ENCODE measurements around the gene SUMO3. TPM values are rescaled to one million over a fixed set of nuclear protein-coding genes. Genes with fewer than 3 reads are reported as not detected.

The SUMO3 gene
- total RNA-seq, 1 donor from 2014 or later = 66.0 TPM

- H3K27ac Mint-ChIP-seq = no peak overlapping the region
- DNase-seq (no peak), ATAC-seq (ENCODE audit: low read depth) (no peak)
- intact Hi-C loops (cut with micrococcal nuclease) = no loop called here
- ChIA-PET POLR2A (no interaction called here), CTCF (no interaction called here)
- no peaks in the 10 kb centered on the region for H3K4me1 Mint-ChIP-seq
- H3K36me3 Mint-ChIP-seq (ENCODE audit: low read depth) = no peaks in the 10 kb centered on the region
- H3K27me3 Mint-ChIP-seq = no peaks in the 10 kb centered on the region
- no peak overlapping the region for H3K4me3 Mint-ChIP-seq
- H3K9me3 Mint-ChIP-seq = no peaks in the 10 kb centered on the region
- TF ChIP-seq, protein P1, sequence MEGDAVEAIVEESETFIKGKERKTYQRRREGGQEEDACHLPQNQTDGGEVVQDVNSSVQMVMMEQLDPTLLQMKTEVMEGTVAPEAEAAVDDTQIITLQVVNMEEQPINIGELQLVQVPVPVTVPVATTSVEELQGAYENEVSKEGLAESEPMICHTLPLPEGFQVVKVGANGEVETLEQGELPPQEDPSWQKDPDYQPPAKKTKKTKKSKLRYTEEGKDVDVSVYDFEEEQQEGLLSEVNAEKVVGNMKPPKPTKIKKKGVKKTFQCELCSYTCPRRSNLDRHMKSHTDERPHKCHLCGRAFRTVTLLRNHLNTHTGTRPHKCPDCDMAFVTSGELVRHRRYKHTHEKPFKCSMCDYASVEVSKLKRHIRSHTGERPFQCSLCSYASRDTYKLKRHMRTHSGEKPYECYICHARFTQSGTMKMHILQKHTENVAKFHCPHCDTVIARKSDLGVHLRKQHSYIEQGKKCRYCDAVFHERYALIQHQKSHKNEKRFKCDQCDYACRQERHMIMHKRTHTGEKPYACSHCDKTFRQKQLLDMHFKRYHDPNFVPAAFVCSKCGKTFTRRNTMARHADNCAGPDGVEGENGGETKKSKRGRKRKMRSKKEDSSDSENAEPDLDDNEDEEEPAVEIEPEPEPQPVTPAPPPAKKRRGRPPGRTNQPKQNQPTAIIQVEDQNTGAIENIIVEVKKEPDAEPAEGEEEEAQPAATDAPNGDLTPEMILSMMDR (IDR thresholded peaks at IDR 0.05) = no peak
These were observed 60.1 kb downstream of the SUMO3 start for GRCh38 chr21:44757731-44758130.

DNA sequence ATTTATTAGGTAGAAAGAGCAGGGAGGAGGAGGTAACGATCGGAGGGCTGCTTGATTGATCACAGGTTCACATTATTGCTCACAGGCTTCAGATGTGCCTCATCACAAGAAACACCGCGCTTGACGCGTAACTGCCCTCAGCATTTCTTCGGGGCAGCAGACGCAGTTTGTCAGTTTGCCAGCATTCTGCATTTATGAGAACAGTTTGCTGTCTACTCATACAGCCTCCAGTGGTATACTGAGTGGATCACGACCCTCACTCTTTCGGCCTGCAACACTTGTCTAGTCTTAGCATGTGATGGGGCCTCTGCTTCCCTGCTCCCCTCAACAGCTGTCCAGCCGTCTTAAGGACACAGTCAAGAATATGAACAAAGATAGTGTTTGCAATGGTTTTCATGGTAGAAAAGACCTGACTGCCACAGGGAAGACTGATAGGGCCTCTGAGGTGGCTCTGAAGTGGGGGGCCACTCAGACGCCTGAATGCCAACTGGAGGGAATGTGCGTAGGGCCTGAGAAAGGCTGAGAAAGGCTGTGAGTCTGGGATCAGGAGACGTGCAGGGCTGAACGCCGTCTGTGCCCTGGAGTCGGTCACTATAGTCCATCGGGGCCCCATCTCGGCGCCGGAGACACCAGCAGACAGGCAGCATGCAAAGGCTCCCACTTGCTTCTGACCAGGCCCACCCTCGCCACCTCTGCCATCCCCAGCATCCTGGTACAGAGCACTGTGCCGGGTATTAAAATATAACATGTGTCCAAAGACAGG is 61.3 kb downstream of the SUMO3 start:
- intact Hi-C loops (cut with micrococcal nuclease) = no loop called here
- no peaks in the 10 kb centered on the region for H3K4me1 Mint-ChIP-seq
- H3K27me3 Mint-ChIP-seq = peaks cover 2% of the 10 kb centered on the region
- POLR2A ChIA-PET = no interaction called here
- DNase-seq (no peak), ATAC-seq (ENCODE audit: low read depth) (no peak)
- CTCF ChIA-PET = interaction anchor here (2.1 kb wide), 1 partner anchor 33 kb away, joined by 5 read pairs; no protein-coding TSS in a partner anchor
- TF ChIP-seq, protein P1 (IDR thresholded peaks at IDR 0.05) = no peak
- H3K36me3 Mint-ChIP-seq (ENCODE audit: low read depth) = no peaks in the 10 kb centered on the region
- H3K4me3 Mint-ChIP-seq = no peak overlapping the region
- H3K27ac Mint-ChIP-seq = no peak overlapping the region
- no peaks in the 10 kb centered on the region for H3K9me3 Mint-ChIP-seq

Other genes starting within 250 kb of the SUMO3 start
- gene KRTAP10-4, start 244.3 kb downstream of the SUMO3 start, total RNA-seq = not detected in 2 replicates
- gene KRTAP10-5, start 237.5 kb downstream of the SUMO3 start, total RNA-seq = not detected in 2 replicates
- gene KRTAP10-6, start 225.6 kb downstream of the SUMO3 start, total RNA-seq = not detected in 2 replicates
- gene KRTAP10-7, start 217.5 kb downstream of the SUMO3 start, total RNA-seq = not detected in 2 replicates
- not detected in 2 replicates for gene KRTAP10-8, start 206.0 kb downstream of the SUMO3 start, total RNA-seq
- not detected in 2 replicates for gene KRTAP10-9, start 191.0 kb downstream of the SUMO3 start, total RNA-seq
- not detected in 2 replicates for gene KRTAP10-10, start 180.7 kb downstream of the SUMO3 start, total RNA-seq
- gene KRTAP10-11, start 171.6 kb downstream of the SUMO3 start, total RNA-seq = not detected in 2 replicates
- not detected in 2 replicates for gene KRTAP12-4, start 163.4 kb downstream of the SUMO3 start, total RNA-seq
- not detected in 2 replicates for gene KRTAP12-3, start 160.1 kb downstream of the SUMO3 start, total RNA-seq
- gene KRTAP12-2, start 151.1 kb downstream of the SUMO3 start, total RNA-seq = not detected in 2 replicates
- not detected in 2 replicates for gene KRTAP12-1, start 135.9 kb downstream of the SUMO3 start, total RNA-seq
- not detected in 2 replicates for gene KRTAP10-12, start 120.9 kb downstream of the SUMO3 start, total RNA-seq
- not detected in 2 replicates for gene TSPEAR, start 106.5 kb downstream of the SUMO3 start, total RNA-seq
- gene UBE2G2, start 16.2 kb downstream of the SUMO3 start, total RNA-seq = 102 and 108 TPM in 2 replicates
- gene PTTG1IP, start 55.6 kb upstream of the SUMO3 start, total RNA-seq = 35.3 and 36.6 TPM in 2 replicates
- gene ITGB2, start 102.8 kb upstream of the SUMO3 start, total RNA-seq = 124 and 131 TPM in 2 replicates
- gene SLX9, start 122.0 kb upstream of the SUMO3 start, total RNA-seq = 26.0 and 34.7 TPM in 2 replicates

All from activated B cell treated with CpG ODN at 0.5 μM for 24 hours (primary cell).